Stromal cell of bone marrow (primary cell): ENCODE results near the gene BPGM.
A peak's percentile ranks its signal among the peaks of the same experiment; 100 is the strongest.

ENCODE experiments used
- DNase-seq: peaks from one replicate; pipeline ENCODE4 v3.0.0-alpha.2; 2012; ENCODE audit warnings: low read depth

BPGM gene

GRCh38 chr7:134646425-134647305 is at the start of gene BPGM:
TSS of gene BPGM (plus strand) at chr7:134646853. CDS start at chr7:134661508, 14,655 bp downstream.
- peak; percentile 100 for DNase-seq

- no peak for DNase-seq
These were observed 47.3 kb upstream of the BPGM start for GRCh38 chr7:134599371-134599770.

- no peak for DNase-seq
These were observed 45.2 kb upstream of the BPGM start for GRCh38 chr7:134601459-134601858.

GRCh38 chr7:134602881-134603451 is 43.7 kb upstream of the BPGM start:
- DNase-seq: no peak

- DNase-seq: no peak
These were observed 40.4 kb upstream of the BPGM start for GRCh38 chr7:134605978-134606923.

GRCh38 chr7:134611611-134612151 is 35.0 kb upstream of the BPGM start:
- DNase-seq: no peak

GRCh38 chr7:134612197-134612596 is 34.5 kb upstream of the BPGM start:
- no peak for DNase-seq

- DNase-seq: peak; percentile 100
These were observed 32.9 kb upstream of the BPGM start for GRCh38 chr7:134613623-134614347.

GRCh38 chr7:134616611-134617010 is 30.0 kb upstream of the BPGM start:
- no peak for DNase-seq

- peak; percentile 82 for DNase-seq
These were observed 27.7 kb upstream of the BPGM start for GRCh38 chr7:134618756-134619530.

- DNase-seq: peak; percentile 97
These were observed 26.9 kb upstream of the BPGM start for GRCh38 chr7:134619627-134620331.

GRCh38 chr7:134622303-134622995 is 24.2 kb upstream of the BPGM start:
- no peak for DNase-seq

- DNase-seq: no peak
These were observed 23.5 kb upstream of the BPGM start for GRCh38 chr7:134623193-134623592.

GRCh38 chr7:134625550-134625949 is 21.1 kb upstream of the BPGM start:
- DNase-seq: peak; percentile 73

- no peak for DNase-seq
These were observed 19.4 kb upstream of the BPGM start for GRCh38 chr7:134627109-134627774.

GRCh38 chr7:134627775-134628153 is 18.9 kb upstream of the BPGM start:
- no peak for DNase-seq

- no peak for DNase-seq
These were observed 17.2 kb upstream of the BPGM start for GRCh38 chr7:134629445-134629844.

- DNase-seq: no peak
These were observed 16.4 kb upstream of the BPGM start for GRCh38 chr7:134630237-134630636.

- no peak for DNase-seq
These were observed 15.8 kb upstream of the BPGM start for GRCh38 chr7:134630893-134631292.
